ENCODE measurements around the gene LIME1. TPM values are rescaled to one million over a fixed set of nuclear protein-coding genes. Genes with fewer than 3 reads are reported as not detected.

Gene LIME1
- total and polyA plus RNA-seq, 9 of the 15 experiments (the other 6 are each of a cell fraction or from before 2014, with no cell fraction given) = 0.11 to 17.1 (median 2.8) TPM; not detected in 2

- ChIA-PET POLR2A (interaction anchor here (0.8 to 2.0 kb wide), 2 partner anchors 35 to 123 kb away, joined by 4 to 7 read pairs; partner anchors contain the start of genes ARFRP1, TPD52L2 and ZGPAT), CTCF (ENCODE audit: low intra/inter-chr PET ratio) (no interaction called here)
- intact Hi-C loops (cut with micrococcal nuclease) = no loop called here
- H3K79me2 ChIP-seq (ENCODE audit: control insufficient read depth, insufficient read depth, low read length) = peaks cover 16% of the 10 kb centered on the region
- WGBS (ENCODE audit: insufficient coverage, low coverage, missing lambda C conversion rate) = 94% methylated on average over 19 of the region's 37 CpGs
- peaks cover 35% of the 10 kb centered on the region; the same call in 1 of the 3 replicates for H3K36me3 ChIP-seq (ENCODE audit: control insufficient read depth, insufficient read depth, low read length)
- H3K4me1 ChIP-seq (replicated peaks in 1 of 2; ENCODE audit: control insufficient read depth in 2 of 2, insufficient read depth in 2 of 2, low read length in 2 of 2) = peaks cover 11 to 76% of the 10 kb centered on the region in 2 experiments
- peak overlapping the region in 1 of 2 experiments; percentile 96; a peak in 2 of 4 replicates for H3K9ac ChIP-seq (ENCODE audit: insufficient read depth in 1 of 2, low read depth in 2 of 2, low read length in 2 of 2)
- no peaks in the 10 kb centered on the region for H3K9me1 ChIP-seq (ENCODE audit: control insufficient read depth, insufficient read depth, low read length)
- H3K4me3 ChIP-seq = no peak overlapping the region
- H4K20me1 ChIP-seq (replicated peaks; ENCODE audit: control insufficient read depth, insufficient read depth, low read length) = no peaks in the 10 kb centered on the region; the same call in 1 of the 2 replicates
- in situ Hi-C loops (cut with MboI) = no loop called here
- DNase-seq (ENCODE audit: extremely low read depth in 1 of 4, low spot score in 3 of 4) (peak in 2 of 4 experiments; percentile 5 to 17), ATAC-seq (no peak), FAIRE-seq (no peak)
- no TSS peak for BruUV-seq (replicated peaks)
- no peaks in the 10 kb centered on the region for H3K9me3 ChIP-seq (replicated peaks; ENCODE audit: control insufficient read depth, insufficient read depth, low read depth, low read length)
- no peak overlapping the region for H3K27ac ChIP-seq (ENCODE audit: extremely low read depth, low read depth, low read length)
- no peak overlapping the region for H2AFZ ChIP-seq (ENCODE audit: low read depth, low read length)
- no peaks in the 10 kb centered on the region for H3K27me3 ChIP-seq (ENCODE audit: control insufficient read depth in 2 of 2, insufficient read depth in 2 of 2, low read length in 2 of 2)
- no peak overlapping the region for H3K4me2 ChIP-seq (ENCODE audit: insufficient read depth, low read length)
- TF ChIP-seq HCFC1 (IDR thresholded peaks at IDR 0.05; ENCODE audit: low read depth, low read length) (no peak), ZNF384 (IDR thresholded peaks at IDR 0.05; ENCODE audit: low read depth, low read length) (no peak), CGGBP1 (CRISPR knock-in tag; IDR thresholded peaks at IDR 0.05) (no peak), E2F4 (CRISPR knock-in tag; IDR thresholded peaks at IDR 0.05; ENCODE audit: low read depth) (no peak), OTX1 (CRISPR knock-in tag; IDR thresholded peaks at IDR 0.05) (no peak), MAZ (CRISPR knock-in tag; conservative IDR thresholded peaks at IDR 0.05 in 1 of 2, IDR thresholded peaks at IDR 0.05 in 1 of 2) (no peak)
These were observed 6.0 kb downstream of the LIME1 start for GRCh38 chr20:63742381-63743024.
